ENCODE measurements around the gene RAI1.

RAI1 gene

DNA sequence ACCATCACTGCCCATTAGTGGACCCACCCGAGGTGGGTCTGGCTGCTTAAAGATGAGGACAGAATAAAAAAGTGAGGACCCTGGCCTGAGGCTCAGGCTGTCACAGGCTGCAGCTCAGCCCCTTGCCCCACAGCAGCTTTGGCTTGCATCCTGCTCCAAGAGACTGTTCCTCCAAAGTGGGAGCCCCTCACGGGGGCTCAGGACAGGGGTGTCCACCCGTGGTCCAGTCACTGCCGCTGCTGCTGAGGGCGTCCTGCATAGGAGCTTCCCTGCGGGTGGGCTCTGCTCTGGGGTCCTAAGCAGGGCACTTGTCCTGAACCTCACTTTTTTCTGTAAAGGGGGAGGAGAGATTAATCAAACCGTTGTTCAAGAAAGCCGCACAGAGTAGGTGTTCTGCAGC is 107.7 kb downstream of the RAI1 start:
- no peak for ATAC-seq

DNA sequence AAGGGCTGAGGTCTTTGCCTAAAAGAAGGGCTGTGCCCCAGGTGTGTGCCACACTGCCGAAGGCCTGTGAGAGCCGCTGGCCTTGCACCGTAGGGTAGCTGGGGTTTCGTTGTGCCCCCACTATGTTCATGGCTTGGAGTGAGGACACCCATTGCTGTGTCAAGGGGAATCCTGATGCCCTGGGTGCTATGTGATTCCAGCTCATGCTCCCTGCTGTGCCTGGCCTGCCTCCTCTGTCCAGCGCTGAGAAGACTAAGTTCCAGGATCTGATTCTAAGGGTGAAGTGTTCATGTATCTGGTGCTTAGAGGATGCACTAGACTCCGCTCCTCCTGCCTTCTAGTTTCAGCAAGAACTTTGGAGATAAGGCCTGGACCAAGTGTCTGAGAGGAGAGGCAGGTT is 108.2 kb downstream of the RAI1 start:
- ATAC-seq: no peak

DNA sequence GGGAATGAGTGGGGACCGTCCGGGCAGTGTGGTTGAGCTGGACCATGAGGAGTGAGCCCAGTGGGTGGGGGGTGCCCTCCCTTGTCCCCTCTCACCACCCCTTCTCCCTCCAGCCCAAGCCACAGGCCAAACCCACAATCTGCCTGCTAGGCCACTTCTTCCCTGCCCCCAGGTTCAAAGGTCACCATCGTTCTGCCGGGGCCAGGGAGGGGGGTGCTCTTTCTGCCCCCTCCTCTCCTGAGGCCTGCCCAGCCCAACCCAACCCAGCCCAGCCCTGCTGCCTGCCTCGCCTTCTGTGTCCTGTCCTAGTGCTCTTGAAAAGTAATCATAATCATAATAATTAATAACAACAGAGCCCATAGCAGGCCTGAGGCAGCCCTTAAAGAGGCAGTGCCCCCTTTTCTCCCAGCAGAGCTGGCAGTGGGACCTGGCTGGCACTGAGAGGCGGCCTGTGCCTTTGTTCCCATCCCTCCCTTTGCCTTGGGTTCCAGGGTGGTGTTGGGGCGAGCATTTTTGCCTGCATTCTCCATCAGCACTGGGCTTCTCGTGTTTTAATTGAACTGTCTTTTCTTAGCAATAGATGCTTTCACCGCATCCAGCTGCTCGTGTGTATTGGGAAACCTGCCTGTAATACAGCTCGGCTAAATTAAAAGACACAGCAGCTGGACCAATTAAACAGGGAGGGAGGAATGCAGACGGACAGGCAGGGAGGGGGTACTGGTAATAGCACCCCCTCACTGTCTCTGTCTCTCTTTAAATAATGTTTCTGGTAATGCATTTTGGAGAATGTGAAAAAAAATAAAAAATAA is 108.8 kb downstream of the RAI1 start:
- no peak for ATAC-seq

DNA sequence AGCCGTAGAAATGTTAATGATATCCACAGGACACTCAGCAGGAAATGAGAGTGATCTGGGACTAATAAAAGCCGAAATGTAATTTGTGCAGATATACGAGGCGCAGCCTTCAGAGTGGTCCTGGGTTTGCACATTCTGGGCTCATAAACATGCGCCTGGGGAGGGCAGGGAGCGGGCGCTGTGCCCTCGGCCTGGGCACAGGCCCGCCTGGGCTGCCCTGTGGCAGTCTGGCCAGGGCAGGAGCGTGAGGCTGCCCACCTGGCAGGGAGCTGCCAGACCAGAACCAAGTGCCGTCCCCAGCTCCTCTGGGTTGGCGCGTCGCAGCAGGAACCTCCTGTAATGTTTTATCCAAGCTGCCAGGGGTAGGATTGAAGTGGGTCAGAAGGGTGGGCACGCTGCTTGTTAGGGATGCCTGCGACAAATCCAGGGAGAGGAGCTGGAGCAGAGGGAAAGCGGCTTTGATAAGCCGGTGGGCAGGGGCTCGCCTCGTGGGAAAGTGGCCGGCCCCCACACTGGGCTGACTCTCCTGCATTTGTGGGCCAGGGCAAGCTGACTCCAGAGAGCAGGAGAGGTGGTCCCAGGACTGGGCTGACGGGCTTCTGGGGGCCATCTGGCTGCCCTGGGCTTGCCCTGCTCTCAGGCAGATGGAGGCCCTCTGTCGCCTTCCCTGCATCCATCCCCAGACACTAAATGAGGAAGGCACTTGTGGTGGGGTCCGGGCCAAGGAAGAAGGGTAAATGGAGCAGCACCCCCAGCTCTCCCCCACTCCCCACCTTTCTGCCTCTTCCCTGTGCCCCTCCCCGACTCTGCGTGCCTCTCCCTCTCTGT is 109.6 kb downstream of the RAI1 start:
- ATAC-seq: no peak

DNA sequence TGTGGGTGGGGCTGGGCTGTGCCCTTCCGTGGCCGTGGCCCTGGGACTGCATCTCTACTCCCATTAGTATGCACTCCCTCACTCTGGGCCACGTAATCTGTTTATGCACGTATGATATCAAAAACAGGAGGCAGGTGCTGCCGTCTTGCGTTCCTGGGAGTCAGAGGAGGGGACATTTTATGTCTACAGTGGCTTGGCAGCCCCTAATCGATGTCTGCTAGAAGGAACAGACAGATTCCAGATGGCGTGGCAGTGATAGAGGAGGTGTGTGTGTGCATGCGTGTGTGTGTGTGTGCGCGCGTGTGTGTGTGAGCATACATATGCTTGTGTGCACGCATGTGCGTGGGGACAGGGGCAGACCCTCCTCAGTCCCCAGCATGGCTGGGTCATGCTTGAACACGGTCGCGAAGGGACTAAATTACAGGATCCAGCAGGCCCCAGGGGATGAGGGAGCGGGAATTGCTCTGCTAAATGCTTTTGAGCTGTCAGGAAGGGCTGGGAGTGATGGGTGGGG is 110.8 kb downstream of the RAI1 start:
- no peak for ATAC-seq

DNA sequence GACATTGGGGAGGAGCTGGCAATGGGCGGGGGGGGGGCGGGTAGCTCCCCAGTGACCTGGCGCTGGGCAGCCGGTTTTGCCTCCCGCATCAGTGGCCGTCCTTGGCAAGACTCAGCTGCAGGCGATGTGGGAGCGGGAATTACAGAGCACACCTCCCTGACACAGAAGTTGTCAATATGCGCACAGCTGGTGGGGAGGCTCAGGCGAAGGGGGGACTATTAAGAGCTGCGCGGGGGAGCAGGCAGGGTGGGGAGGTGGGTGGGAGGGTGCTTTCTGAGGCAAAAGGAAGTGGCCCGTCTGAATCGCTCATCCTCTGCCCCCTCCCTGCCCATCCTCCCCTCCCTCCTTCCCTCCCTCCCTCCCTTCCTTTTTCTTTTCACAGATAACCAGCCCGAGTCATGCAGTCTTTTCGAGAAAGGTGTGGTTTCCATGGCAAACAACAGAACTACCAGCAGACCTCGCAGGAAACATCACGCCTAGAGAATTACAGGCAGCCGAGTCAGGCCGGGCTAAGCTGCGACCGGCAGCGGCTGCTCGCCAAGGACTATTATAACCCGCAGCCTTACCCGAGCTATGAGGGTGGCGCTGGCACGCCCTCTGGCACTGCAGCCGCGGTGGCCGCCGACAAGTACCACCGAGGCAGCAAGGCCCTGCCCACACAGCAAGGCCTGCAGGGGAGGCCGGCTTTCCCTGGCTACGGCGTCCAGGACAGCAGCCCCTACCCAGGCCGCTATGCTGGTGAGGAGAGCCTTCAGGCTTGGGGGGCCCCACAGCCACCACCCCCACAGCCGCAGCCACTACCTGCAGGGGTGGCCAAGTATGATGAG is 111.5 kb downstream of the RAI1 start:
- peak; percentile 68 to 80 for ATAC-seq

DNA sequence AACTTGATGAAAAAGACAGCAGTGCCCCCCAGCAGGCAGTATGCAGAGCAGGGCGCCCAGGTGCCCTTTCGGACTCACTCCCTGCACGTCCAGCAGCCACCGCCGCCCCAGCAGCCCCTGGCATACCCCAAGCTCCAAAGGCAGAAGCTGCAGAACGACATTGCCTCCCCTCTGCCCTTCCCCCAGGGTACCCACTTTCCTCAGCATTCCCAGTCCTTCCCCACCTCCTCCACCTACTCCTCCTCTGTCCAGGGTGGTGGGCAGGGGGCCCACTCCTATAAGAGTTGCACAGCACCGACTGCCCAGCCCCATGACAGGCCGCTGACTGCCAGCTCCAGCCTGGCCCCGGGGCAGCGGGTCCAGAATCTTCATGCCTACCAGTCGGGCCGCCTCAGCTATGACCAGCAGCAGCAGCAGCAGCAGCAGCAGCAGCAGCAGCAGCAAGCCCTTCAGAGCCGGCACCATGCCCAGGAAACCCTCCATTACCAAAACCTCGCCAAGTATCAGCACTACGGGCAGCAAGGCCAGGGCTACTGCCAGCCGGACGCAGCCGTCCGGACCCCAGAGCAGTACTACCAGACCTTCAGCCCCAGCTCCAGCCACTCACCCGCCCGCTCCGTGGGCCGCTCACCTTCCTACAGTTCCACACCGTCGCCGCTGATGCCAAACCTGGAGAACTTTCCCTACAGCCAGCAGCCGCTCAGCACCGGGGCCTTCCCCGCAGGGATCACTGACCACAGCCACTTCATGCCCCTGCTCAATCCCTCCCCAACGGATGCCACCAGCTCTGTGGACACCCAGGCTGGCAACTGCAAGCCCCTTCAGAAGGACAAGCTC is 112.3 kb downstream of the RAI1 start:
- no peak for ATAC-seq

DNA sequence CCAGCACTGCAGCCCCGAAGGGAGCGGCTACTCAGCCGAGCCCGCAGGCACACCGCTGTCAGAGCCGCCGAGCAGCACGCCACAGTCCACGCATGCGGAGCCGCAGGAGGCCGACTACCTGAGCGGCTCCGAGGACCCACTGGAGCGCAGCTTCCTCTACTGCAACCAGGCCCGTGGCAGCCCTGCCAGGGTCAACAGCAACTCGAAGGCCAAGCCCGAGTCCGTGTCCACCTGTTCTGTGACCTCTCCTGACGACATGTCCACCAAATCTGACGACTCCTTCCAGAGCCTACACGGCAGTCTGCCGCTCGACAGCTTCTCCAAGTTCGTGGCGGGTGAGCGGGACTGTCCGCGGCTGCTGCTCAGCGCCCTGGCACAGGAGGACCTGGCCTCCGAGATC is 113.1 kb downstream of the RAI1 start:
- no peak for ATAC-seq

DNA sequence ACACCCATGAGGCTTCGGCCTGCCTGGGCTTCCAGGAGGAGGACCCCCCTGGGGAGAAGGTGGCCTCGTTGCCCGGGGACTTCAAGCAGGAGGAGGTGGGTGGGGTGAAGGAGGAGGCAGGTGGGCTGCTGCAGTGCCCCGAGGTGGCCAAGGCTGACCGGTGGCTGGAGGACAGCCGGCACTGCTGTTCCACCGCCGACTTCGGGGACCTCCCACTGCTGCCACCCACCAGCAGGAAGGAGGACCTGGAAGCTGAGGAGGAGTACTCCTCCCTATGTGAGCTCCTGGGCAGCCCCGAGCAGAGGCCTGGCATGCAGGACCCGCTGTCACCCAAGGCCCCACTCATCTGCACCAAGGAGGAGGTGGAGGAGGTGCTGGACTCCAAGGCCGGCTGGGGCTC is 114.0 kb downstream of the RAI1 start:
- ATAC-seq: no peak

DNA sequence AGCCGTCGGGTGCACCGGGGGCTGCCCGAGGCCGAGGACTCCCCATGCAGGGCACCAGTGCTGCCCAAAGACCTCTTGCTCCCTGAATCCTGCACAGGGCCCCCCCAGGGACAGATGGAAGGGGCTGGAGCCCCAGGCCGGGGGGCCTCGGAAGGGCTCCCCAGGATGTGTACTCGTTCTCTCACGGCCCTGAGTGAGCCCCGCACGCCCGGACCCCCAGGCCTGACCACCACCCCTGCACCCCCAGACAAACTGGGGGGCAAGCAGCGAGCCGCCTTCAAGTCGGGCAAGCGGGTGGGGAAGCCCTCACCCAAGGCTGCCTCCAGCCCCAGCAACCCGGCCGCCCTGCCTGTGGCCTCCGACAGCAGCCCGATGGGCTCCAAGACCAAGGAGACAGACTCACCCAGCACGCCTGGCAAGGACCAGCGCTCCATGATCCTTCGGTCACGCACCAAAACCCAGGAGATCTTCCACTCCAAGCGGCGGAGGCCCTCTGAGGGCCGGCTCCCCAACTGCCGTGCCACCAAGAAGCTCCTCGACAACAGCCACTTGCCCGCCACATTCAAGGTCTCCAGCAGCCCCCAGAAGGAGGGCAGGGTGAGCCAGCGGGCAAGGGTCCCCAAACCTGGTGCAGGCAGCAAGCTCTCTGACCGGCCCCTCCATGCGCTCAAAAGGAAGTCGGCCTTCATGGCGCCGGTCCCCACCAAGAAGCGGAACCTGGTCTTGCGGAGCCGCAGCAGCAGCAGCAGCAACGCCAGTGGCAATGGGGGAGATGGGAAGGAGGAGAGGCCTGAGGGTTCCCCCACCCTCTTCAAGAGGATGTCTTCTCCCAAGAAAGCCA is 114.9 kb downstream of the RAI1 start:
- ATAC-seq: no peak

DNA sequence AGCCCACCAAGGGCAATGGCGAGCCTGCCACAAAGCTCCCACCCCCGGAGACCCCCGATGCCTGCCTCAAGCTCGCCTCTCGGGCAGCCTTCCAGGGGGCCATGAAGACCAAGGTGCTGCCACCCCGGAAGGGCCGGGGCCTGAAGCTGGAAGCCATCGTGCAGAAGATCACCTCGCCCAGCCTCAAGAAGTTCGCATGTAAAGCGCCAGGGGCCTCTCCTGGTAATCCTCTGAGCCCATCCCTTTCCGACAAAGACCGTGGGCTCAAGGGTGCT is 115.5 kb downstream of the RAI1 start:
- ATAC-seq: no peak

DNA sequence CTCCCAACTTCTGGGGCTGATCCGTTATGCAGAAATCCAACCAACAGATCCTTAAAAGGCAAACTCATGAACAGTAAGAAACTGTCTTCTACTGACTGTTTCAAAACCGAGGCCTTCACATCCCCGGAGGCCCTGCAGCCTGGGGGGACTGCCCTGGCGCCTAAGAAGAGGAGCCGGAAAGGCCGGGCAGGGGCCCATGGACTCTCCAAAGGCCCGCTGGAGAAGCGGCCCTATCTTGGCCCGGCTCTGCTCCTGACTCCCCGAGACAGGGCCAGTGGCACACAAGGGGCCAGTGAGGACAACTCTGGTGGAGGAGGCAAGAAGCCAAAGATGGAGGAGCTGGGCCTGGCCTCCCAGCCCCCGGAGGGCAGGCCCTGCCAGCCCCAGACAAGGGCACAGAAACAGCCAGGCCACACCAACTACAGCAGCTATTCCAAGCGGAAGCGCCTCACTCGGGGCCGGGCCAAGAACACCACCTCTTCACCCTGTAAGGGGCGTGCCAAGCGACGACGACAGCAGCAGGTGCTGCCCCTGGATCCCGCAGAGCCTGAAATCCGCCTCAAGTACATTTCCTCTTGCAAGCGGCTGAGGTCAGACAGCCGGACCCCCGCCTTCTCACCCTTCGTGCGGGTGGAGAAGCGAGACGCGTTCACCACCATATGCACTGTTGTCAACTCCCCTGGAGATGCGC is 116.0 kb downstream of the RAI1 start:
- ATAC-seq: no peak

DNA sequence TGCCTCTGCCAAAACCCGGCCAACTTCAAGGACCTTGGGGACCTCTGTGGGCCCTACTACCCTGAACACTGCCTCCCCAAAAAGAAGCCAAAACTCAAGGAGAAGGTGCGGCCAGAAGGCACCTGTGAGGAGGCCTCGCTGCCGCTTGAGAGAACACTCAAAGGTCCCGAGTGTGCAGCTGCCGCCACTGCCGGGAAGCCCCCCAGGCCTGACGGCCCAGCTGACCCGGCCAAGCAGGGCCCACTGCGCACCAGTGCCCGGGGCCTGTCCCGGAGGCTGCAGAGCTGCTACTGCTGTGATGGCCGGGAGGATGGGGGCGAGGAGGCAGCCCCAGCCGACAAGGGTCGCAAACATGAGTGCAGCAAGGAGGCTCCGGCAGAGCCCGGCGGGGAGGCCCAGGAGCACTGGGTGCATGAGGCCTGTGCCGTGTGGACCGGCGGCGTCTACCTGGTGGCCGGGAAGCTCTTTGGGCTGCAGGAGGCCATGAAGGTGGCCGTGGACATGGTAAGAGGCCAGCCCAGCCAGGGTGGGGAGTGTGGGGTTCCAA is 116.8 kb downstream of the RAI1 start:
- ATAC-seq: no peak

DNA sequence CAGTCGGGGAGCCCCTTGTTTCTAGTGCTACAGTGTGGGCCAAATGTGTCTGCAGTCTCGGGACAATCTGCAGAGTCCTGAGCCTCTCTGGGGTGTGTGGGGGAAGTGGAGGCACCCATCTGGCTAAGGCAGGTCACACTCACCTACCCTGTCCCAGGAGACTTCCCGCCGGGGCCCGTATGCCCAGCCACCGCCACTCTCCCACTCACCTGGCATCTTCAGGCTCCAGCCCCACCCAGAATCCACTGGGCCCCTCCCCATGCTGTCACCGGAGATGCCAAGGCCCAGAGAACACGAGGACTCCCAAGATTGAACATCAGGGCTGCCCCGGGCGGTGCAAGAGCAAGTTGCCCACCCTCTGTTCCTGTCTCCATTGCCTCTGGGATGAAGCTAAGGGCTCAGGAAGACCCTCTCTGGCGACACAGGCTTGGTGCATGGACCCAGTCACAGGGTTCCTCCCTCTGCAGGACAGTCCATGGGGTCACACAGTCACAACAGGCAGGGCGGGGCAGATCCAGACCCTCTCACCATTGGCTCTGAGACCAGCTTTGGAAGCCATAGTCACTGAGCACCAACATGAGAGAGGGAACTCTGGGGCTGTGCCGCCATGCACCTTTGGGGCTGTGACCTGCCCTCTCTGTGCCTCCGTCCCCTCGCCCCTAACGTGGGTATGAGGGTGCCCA is 117.5 kb downstream of the RAI1 start:
- no peak for ATAC-seq

DNA sequence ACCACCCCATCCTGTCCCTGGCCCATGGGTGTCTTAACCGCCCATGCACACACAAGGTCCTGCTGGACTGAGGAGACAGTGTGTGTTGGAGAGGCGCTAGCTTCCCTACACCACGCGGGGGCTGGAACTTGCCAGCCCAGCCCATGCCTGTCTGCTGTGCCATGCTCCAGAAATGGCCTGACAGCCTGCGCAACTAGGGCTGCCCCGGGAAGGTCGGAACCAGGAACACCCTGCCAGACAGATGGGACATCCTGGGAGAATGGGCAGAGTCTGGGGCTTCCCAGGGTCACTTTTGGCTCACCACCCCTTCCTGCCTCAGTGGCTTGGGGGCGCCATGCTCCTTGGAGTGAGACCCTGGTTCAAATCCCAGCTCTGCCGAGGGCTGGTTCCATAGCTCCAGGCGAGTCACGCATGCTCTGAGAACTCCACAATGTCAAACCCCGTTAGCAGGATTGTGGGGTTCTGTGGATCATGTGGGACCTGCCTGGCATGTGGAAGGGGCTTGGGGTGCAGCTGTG is 119.3 kb downstream of the RAI1 start:
- ATAC-seq: no peak

DNA sequence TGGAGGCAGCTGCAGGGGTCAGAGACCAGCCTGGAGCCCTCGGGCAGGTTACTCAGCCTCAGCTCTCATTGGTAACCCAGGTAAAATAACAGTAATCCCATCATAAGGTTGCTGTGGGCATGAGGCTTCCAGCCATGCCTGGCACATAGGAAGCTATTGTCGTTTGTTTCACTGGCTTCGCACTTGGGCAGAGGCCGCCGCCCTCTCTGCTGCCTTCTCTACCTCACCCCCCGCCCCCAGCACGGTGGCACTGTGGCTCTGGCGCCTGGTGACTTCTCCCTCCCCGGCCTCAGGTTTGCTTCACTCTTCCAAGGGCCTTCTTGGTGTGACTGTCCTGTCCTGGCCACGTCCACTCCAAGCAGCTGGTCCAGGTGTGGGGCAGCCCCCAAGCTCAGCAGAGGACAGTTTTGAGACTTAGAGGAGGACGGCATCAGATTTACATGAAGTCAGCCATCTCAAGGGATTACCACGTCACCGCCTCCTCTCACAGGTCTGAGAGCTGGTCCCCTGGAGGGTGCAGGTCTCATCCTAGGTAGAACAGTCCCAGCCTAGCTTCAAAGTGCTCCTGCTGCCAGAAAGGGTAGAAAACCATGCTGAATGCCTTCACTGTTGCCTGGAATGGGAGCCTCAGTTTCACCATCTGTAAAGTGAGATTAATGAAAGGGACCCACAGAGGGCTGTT is 120.7 kb downstream of the RAI1 start:
- ATAC-seq: no peak

DNA sequence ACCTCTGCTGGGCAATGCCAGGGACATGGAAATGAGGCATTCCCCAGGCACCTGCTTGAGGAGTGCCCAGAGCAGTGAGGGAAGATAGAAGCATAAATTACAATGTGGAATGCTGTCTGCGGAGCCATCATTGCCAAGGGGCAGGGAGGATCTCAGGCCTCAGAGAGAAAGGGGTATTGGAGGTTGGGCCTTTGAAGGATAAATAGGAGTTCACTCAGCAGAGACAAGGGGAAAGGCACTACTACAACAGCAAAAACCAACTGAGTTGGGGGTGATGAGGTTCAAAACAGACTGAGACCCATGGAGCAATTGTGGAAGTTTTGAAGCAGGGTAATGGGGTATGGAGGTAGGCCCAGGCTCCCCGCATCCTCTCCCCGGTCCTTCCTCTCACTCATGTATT is 122.7 kb downstream of the RAI1 start:
- ATAC-seq: no peak

DNA sequence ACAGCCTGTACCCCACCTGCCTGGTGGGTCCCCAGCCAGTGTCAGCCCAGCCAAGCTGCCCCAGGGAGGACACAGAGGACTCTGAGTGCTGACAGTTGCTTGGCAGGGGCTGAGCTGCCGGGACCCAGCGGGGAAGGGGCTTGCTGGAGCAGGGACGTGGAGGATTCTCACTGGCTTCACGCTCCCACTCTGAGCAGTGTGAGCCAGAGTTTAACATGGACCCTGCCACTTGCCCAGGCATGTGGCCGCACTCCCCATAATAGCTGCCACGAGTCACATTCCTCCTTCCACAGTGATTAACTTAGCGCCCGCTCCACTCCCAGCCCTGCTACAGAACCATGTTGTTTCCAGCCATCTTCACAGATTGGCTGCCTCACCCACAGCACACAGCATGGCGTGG is 124.3 kb downstream of the RAI1 start:
- ATAC-seq: no peak

DNA sequence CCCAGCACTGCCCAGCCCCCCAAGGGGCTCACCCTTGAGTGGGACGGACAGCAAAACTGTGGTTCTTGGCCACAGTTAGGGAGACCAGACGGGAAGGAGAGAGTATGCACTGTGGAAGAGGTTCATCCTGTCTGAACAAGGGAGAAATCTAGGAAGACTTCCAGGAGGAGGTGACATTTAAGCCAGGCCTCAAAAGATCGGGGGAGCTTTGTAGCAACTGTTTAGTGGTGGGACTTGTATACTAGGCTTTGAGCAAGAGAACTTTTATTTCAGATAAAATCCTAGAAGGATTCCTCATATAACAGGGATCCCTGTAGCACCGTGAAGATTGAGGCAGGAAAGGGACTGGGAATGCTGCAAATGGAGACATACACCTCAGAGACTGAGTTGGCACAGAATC is 124.8 kb downstream of the RAI1 start:
- no peak for ATAC-seq

All from activated CD4-positive, CD25-positive, alpha-beta regulatory T cell treated with anti-CD3 and anti-CD28 coated beads, Interleukin-2, amount 50 U/mL, for 24 hours (primary cell).